OCI-LY1 (cell line): Measurements from ENCODE around the gene FOXJ3.

Experiments
- H2AFZ ChIP-seq: fragments of 200-600 bp; sonication (generic), shearing (Covaris generic); 2 replicates; pipeline ENCODE4 v1.6.0; 2014; ENCODE audit warnings: antibody characterized with exemption, mild to moderate bottlenecking, low read length
- H3F3A ChIP-seq: fragments of 200-600 bp; sonication (generic), shearing (Covaris generic); 2 replicates; pipeline ENCODE4 v1.6.0; 2014; ENCODE audit warnings: mild to moderate bottlenecking, antibody characterized with exemption, low read length, moderate library complexity; ENCODE audit not compliant: insufficient read depth
- H3K27ac ChIP-seq: fragments of 200-600 bp; sonication (generic); 2 replicates; pipeline ENCODE4 v1.5.1; 2014; ENCODE audit warnings: low read length, mixed run types, mild to moderate bottlenecking, low read depth; ENCODE audit not compliant: poor library complexity, severe bottlenecking
- H3K27me3 ChIP-seq: fragments of 200-600 bp; sonication (generic); 2 replicates; pipeline ENCODE4 v1.6.0; 2014; ENCODE audit warnings: antibody characterized with exemption, mild to moderate bottlenecking, low read length, moderate library complexity; ENCODE audit not compliant: insufficient read depth
- H3K36me3 ChIP-seq: fragments of 200-600 bp; sonication (generic); 2 replicates; pipeline ENCODE4 v1.6.1; 2014; ENCODE audit warnings: mild to moderate bottlenecking, antibody characterized with exemption, low read length, moderate library complexity, mixed read lengths; ENCODE audit not compliant: insufficient read depth
- H3K4me1 ChIP-seq: fragments of 200-600 bp; sonication (generic); 2 replicates; pipeline ENCODE4 v1.5.1; 2014; ENCODE audit warnings: mild to moderate bottlenecking, low read length, moderate library complexity; ENCODE audit not compliant: insufficient read depth, severe bottlenecking
- H3K4me2 ChIP-seq: fragments of 200-600 bp; sonication (generic), shearing (Covaris generic); 2 replicates; pipeline ENCODE4 v1.6.1; 2014; ENCODE audit warnings: low read length
- H3K4me3 ChIP-seq: fragments of 200-600 bp; sonication (generic); 2 replicates; pipeline ENCODE4 v1.5.1; 2014; ENCODE audit warnings: low read length, low read depth, mild to moderate bottlenecking, mixed read lengths; ENCODE audit not compliant: poor library complexity, severe bottlenecking
- H3K79me2 ChIP-seq: fragments of 200-600 bp; shearing (Covaris generic); 2 replicates; pipeline ENCODE4 v1.6.1; 2016; ENCODE audit warnings: mixed run types, low read length, mixed read lengths; ENCODE audit not compliant: insufficient read depth
- H3K9ac ChIP-seq: fragments of 200-600 bp; sonication (generic), shearing (Covaris generic); 2 replicates; pipeline ENCODE4 v1.6.1; 2014; ENCODE audit warnings: mild to moderate bottlenecking, low read length, mixed read lengths
- H3K9me2 ChIP-seq: fragments of 200-600 bp; sonication (generic), shearing (Covaris generic); 2 replicates; pipeline ENCODE4 v1.6.1; 2014; ENCODE audit warnings: low read depth, mild to moderate bottlenecking, low read length, mixed read lengths
- H3K9me3 ChIP-seq: fragments of 200-600 bp; shearing (Covaris generic); 2 replicates; pipeline ENCODE4 v1.6.1; 2014; ENCODE audit warnings: low read length, mixed read lengths
- H4K20me1 ChIP-seq: fragments of 200-600 bp; sonication (generic), shearing (Covaris generic); 2 replicates; pipeline ENCODE4 v1.6.0; 2016; ENCODE audit warnings: mild to moderate bottlenecking, low read length; ENCODE audit not compliant: insufficient read depth
- EZH2 ChIP-seq: fragments of 200-600 bp; sonication (generic), shearing (Covaris generic); IDR thresholded peaks from 2 replicates; pipeline ENCODE4 v1.8.0; 2017; ENCODE audit warnings: borderline replicate concordance, mixed run types, mild to moderate bottlenecking, antibody characterized with exemption, low read length, moderate library complexity, mixed read lengths
- TF ChIP-seq, protein P1 (sequence below): fragments of 200-600 bp; sonication (generic), shearing (Covaris generic); IDR thresholded peaks from 2 replicates; pipeline ENCODE4 v1.5.1; 2017; ENCODE audit warnings: mild to moderate bottlenecking, antibody characterized with exemption, low read length, moderate library complexity, mixed read lengths

Gene FOXJ3

GRCh38 chr1:42142894-42143675, 191.9 kb downstream of the FOXJ3 start:
- Histone ChIP-seq H3K27ac (no peak overlapping the region), H3F3A (no peaks in the 10 kb centered on the region), H3K4me2 (no peak overlapping the region), H3K9ac (no peak overlapping the region), H2AFZ (no peak overlapping the region), H3K27me3 (peaks cover 6% of the 10 kb centered on the region; the same call in 1 of the 2 replicates), H3K9me3 (no peaks in the 10 kb centered on the region), H3K4me3 (no peak overlapping the region), H3K4me1 (no peaks in the 10 kb centered on the region), H3K36me3 (no peaks in the 10 kb centered on the region), H4K20me1 (no peaks in the 10 kb centered on the region), H3K79me2 (no peaks in the 10 kb centered on the region), H3K9me2 (no peaks in the 10 kb centered on the region)
- TF ChIP-seq, protein P1, sequence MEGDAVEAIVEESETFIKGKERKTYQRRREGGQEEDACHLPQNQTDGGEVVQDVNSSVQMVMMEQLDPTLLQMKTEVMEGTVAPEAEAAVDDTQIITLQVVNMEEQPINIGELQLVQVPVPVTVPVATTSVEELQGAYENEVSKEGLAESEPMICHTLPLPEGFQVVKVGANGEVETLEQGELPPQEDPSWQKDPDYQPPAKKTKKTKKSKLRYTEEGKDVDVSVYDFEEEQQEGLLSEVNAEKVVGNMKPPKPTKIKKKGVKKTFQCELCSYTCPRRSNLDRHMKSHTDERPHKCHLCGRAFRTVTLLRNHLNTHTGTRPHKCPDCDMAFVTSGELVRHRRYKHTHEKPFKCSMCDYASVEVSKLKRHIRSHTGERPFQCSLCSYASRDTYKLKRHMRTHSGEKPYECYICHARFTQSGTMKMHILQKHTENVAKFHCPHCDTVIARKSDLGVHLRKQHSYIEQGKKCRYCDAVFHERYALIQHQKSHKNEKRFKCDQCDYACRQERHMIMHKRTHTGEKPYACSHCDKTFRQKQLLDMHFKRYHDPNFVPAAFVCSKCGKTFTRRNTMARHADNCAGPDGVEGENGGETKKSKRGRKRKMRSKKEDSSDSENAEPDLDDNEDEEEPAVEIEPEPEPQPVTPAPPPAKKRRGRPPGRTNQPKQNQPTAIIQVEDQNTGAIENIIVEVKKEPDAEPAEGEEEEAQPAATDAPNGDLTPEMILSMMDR, result no peak
- TF ChIP-seq EZH2, result no peak

DNA sequence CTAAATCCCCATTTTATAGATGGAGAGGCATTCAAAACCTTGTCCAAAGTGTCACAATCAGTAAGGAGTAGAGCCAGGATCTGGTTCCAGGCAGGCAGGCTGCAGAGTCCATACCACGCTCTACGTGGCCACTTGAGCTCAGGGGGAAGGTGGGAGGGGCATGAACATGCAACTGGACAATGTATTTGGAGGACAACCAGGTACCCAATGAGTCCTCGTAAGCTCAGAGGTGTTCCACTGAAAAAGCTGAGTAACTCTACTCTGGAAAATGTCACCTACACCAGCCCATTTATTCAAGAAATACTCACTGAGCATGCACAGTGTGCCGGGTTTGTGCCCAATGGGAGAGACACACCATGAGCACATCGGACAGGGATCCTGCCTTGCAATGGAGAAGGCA, 193.1 kb downstream of the FOXJ3 start:
- Histone ChIP-seq H3K36me3 (no peaks in the 10 kb centered on the region), H3K9me2 (no peaks in the 10 kb centered on the region), H3F3A (no peaks in the 10 kb centered on the region), H3K4me3 (no peak overlapping the region), H2AFZ (no peak overlapping the region), H3K27ac (no peak overlapping the region), H3K9ac (no peak overlapping the region), H3K9me3 (no peaks in the 10 kb centered on the region), H4K20me1 (no peaks in the 10 kb centered on the region), H3K27me3 (peaks cover 6% of the 10 kb centered on the region; the same call in 1 of the 2 replicates), H3K79me2 (no peaks in the 10 kb centered on the region), H3K4me1 (no peaks in the 10 kb centered on the region), H3K4me2 (no peak overlapping the region)
- no peak for TF ChIP-seq EZH2
- TF ChIP-seq, protein P1, result no peak

DNA sequence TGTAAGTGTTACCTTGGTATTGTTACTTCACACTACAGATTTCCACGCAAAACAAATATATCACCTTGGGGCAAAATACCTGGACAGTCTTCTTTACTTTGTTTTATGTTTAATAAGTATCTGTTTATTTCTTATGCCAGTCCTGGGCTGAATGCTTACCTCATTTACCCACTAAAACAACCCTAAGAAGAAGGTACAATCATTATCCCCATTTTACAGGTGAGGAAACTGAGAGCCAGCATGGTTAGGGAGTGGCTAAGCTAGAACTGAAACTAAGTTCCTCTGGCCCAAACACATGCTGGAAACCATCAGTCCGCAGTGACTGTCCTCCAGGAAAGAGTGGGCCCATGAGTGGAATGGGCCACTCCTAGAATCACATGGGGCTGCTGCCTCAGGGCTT, 194.8 kb downstream of the FOXJ3 start:
- Histone ChIP-seq H3K36me3 (no peaks in the 10 kb centered on the region), H2AFZ (no peak overlapping the region), H3K9me3 (no peaks in the 10 kb centered on the region), H3F3A (no peaks in the 10 kb centered on the region), H3K4me3 (no peak overlapping the region), H3K4me1 (no peaks in the 10 kb centered on the region), H3K27me3 (peaks cover 6% of the 10 kb centered on the region; the same call in 1 of the 2 replicates), H3K9me2 (no peaks in the 10 kb centered on the region), H3K4me2 (no peak overlapping the region), H4K20me1 (no peaks in the 10 kb centered on the region), H3K9ac (no peak overlapping the region), H3K79me2 (no peaks in the 10 kb centered on the region), H3K27ac (no peak overlapping the region)
- TF ChIP-seq EZH2, result no peak
- TF ChIP-seq, protein P1, result no peak
